Measurements from ENCODE around the gene PSMB4. TPM values are rescaled to one million over a fixed set of nuclear protein-coding genes. Genes with fewer than 3 reads are reported as not detected.
"Not testable (repeated sequence)": the region's sequence is repeated elsewhere in the genome, so short reads cannot be mapped to it uniquely, and the experiment has no call there.

PSMB4 gene
- total RNA-seq (100 to 1,000 TPM; 237 to 277 (median 249) TPM), polyA plus RNA-seq (100 to 1,000 TPM; 321 to 362 (median 338) TPM)

- H3K27ac ChIP-seq: peak within 1 kb of the TSS; percentile 89 to 92 (median 90)
- DNase-seq: peak; percentile 95
- 1% methylated on average over 63 of the region's 63 CpGs for WGBS, 2 donors
Observed at GRCh38 chr1:151399324-151400171, at the start of gene PSMB4. Gene PSMB4, plus strand, starts transcription at chr1:151399573. Its CDS starts 15 bp downstream, at chr1:151399588.

GRCh38 chr1:151350323-151350722, 49.0 kb upstream of the PSMB4 start:
- intact Hi-C loops (cut with DNase I): not testable (repeated sequence)

More at GRCh38 chr1:151399324-151400171, at the start of gene PSMB4:
- peaks cover 0 to 18% (median 12%) of the 10 kb centered on the region in 4 donors for H3K4me1 ChIP-seq
- no peaks in the 10 kb centered on the region for H3K9me3 ChIP-seq
- TF ChIP-seq POLR2A (IDR thresholded peaks at IDR 0.05) (peak; percentile 59 to 66), POLR2AphosphoS5 (IDR thresholded peaks at IDR 0.05) (peak; percentile 95 to 96 (median 96)), EP300 (IDR thresholded peaks at IDR 0.05) (no peak)
- TF ChIP-seq, protein P1, sequence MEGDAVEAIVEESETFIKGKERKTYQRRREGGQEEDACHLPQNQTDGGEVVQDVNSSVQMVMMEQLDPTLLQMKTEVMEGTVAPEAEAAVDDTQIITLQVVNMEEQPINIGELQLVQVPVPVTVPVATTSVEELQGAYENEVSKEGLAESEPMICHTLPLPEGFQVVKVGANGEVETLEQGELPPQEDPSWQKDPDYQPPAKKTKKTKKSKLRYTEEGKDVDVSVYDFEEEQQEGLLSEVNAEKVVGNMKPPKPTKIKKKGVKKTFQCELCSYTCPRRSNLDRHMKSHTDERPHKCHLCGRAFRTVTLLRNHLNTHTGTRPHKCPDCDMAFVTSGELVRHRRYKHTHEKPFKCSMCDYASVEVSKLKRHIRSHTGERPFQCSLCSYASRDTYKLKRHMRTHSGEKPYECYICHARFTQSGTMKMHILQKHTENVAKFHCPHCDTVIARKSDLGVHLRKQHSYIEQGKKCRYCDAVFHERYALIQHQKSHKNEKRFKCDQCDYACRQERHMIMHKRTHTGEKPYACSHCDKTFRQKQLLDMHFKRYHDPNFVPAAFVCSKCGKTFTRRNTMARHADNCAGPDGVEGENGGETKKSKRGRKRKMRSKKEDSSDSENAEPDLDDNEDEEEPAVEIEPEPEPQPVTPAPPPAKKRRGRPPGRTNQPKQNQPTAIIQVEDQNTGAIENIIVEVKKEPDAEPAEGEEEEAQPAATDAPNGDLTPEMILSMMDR (IDR thresholded peaks at IDR 0.05): peak in 2 of 4 experiments; percentile 6 to 38
- no peaks in the 10 kb centered on the region for H3K27me3 ChIP-seq
- peak within 1 kb of the TSS; percentile 74 to 84 (median 82) for H3K4me3 ChIP-seq
- intact Hi-C loops (cut with DNase I): loop anchor here (2.0 to 10.0 kb wide), 5 partner anchors 53 to 205 kb away; partner anchors contain the start of genes PI4KB, PIP5K1A, RFX5 and VPS72
- peaks cover under 1 to 43% (median 15%) of the 10 kb centered on the region in 4 donors for H3K36me3 ChIP-seq

GRCh38 chr1:151352021-151352718, 47.2 kb upstream of the PSMB4 start:
- H3K4me1 ChIP-seq: peaks cover 0 to 8% (median 0%) of the 10 kb centered on the region in 4 donors
- peak; percentile 34 for DNase-seq
- H3K9me3 ChIP-seq: no peaks in the 10 kb centered on the region
- no peaks in the 10 kb centered on the region for H3K36me3 ChIP-seq
- no peaks in the 10 kb centered on the region for H3K27me3 ChIP-seq
- intact Hi-C loops (cut with DNase I): no loop called here
- 91 to 95% methylated on average over 6 of the region's 6 CpGs for WGBS, 2 donors
- no peak overlapping the region for H3K4me3 ChIP-seq
- no peak for TF ChIP-seq POLR2AphosphoS5 (IDR thresholded peaks at IDR 0.05)
- no peak for TF ChIP-seq POLR2A (IDR thresholded peaks at IDR 0.05)
- TF ChIP-seq, protein P1 (IDR thresholded peaks at IDR 0.05): no peak
- no peak overlapping the region for H3K27ac ChIP-seq

More at GRCh38 chr1:151350323-151350722, 49.0 kb upstream of the PSMB4 start:
- DNase-seq, H3K36me3 ChIP-seq, H3K4me3 ChIP-seq, H3K9me3 ChIP-seq, H3K27ac ChIP-seq, H3K27me3 ChIP-seq: not testable (repeated sequence)
- H3K4me1 ChIP-seq: peaks cover 0 to 18% (median 11%) of the 10 kb centered on the region in 4 donors
- 97% methylated on average over 9 of the region's 9 CpGs for WGBS, 2 donors

DNA sequence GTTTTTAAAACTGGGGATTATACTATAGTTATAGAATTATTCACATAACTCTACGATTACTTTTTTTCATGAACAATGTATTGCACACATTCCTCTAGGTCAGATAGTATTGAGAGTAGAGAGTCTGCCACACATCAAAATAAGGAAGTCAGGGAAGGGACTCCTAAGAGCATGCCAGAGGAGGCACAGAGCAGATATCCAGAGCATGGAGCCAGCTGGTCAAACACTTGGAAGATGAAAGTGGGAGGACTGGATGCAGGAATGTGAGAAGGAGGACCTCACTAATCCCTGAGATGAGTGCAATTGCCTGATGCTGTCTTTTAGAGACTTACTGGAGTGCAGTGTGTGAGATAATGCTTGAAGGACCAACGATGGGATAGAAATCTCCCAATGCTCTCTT, 42.7 kb upstream of the PSMB4 start:
- Histone ChIP-seq H3K27me3 (no peaks in the 10 kb centered on the region), H3K9me3 (no peaks in the 10 kb centered on the region), H3K4me3 (no peak overlapping the region), H3K36me3 (no peaks in the 10 kb centered on the region), H3K27ac (no peak overlapping the region), H3K4me1 (no peaks in the 10 kb centered on the region)
- no peak for TF ChIP-seq POLR2A (IDR thresholded peaks at IDR 0.05)
- TF ChIP-seq EP300 (IDR thresholded peaks at IDR 0.05): no peak
- no peak for TF ChIP-seq POLR2AphosphoS5 (IDR thresholded peaks at IDR 0.05)
- TF ChIP-seq, protein P1 (IDR thresholded peaks at IDR 0.05): no peak
- intact Hi-C loops (cut with DNase I): no loop called here
- WGBS, 2 donors: 57 to 69% methylated on average over 2 of the region's 2 CpGs
- DNase-seq: no peak

DNA sequence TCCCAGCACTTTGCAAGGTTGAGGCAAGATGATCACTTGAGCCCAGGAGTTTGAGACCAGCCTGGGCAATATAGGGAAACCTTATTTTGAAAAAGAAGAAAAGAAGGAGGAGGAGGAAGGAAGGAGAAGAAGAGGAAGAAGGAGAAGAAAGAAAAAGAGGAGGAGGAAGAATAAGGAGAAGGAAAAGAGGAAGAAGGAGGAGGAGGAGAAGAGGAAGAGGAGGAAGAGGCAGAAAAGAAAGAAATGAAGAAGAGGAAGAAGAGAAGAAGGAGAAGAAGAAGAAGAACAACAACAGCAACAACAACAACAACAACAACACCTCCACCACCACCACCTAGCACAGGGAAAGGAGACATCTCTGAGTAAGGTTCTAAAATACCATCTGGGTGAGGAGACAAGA, 37.5 kb upstream of the PSMB4 start:
- Histone ChIP-seq H3K27ac (no peak overlapping the region), H3K4me1 (no peaks in the 10 kb centered on the region), H3K4me3 (no peak overlapping the region), H3K9me3 (no peaks in the 10 kb centered on the region), H3K36me3 (peaks cover 17 to 36% (median 29%) of the 10 kb centered on the region in 4 donors), H3K27me3 (no peaks in the 10 kb centered on the region)
- TF ChIP-seq, protein P1 (IDR thresholded peaks at IDR 0.05): no peak
- TF ChIP-seq POLR2A (IDR thresholded peaks at IDR 0.05): no peak
- no peak for TF ChIP-seq EP300 (IDR thresholded peaks at IDR 0.05)
- TF ChIP-seq POLR2AphosphoS5 (IDR thresholded peaks at IDR 0.05): no peak
- DNase-seq: no peak
- intact Hi-C loops (cut with DNase I): no loop called here

Data from sigmoid colon (tissue), 7 donors.